Measurements from ENCODE around the gene NRXN2. TPM values are rescaled to one million over a fixed set of nuclear protein-coding genes. Genes with fewer than 3 reads are reported as not detected.
"Not testable (repeated sequence)": the region's sequence is repeated elsewhere in the genome, so short reads cannot be mapped to it uniquely, and the experiment has no call there.

Gene NRXN2
- polyA plus RNA-seq, 2 donors: 0.24 to 0.44 TPM

DNA sequence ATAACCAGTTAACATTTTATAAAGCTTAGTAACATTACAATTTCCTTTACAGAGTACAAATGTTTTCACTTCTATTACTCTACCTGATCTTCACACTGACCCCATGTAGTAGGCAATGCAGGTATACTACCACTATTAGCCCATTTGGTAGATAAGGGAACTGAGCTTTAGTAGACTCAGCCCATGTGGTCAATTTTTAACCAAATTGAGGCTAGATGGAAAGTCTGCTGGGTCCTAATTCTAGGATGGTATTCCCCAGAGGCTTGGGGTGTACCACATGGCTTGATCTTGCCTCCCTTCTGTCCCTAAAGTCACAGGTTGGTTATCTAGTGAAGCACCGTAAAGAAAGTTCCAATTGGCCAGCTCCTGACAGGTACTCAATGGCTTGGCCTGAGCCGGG is 48.2 kb downstream of the NRXN2 start:
- Histone ChIP-seq H3K4me1 (ENCODE audit: control insufficient read depth in 2 of 2, insufficient read depth in 2 of 2, low read length in 1 of 2) (peaks cover 0 to 7% of the 10 kb centered on the region in 2 donors), H3K36me3 (ENCODE audit: control insufficient read depth in 2 of 2, insufficient read depth in 2 of 2, low read length in 1 of 2) (no peaks in the 10 kb centered on the region), H3K9me3 (ENCODE audit: control insufficient read depth in 2 of 2, insufficient read depth in 1 of 2, low read depth in 1 of 2, low read length in 1 of 2) (no peaks in the 10 kb centered on the region), H3K27ac (ENCODE audit: low read depth in 2 of 2, low read length in 1 of 2) (no peak overlapping the region), H3K27me3 (ENCODE audit: control insufficient read depth in 1 of 2, insufficient read depth in 2 of 2, low read length in 2 of 2) (no peaks in the 10 kb centered on the region), H3K4me3 (ENCODE audit: low read depth in 1 of 2, low read length in 2 of 2) (no peak overlapping the region)
- WGBS, 2 donors: 83 to 88% methylated on average over 2 of the region's 2 CpGs

DNA sequence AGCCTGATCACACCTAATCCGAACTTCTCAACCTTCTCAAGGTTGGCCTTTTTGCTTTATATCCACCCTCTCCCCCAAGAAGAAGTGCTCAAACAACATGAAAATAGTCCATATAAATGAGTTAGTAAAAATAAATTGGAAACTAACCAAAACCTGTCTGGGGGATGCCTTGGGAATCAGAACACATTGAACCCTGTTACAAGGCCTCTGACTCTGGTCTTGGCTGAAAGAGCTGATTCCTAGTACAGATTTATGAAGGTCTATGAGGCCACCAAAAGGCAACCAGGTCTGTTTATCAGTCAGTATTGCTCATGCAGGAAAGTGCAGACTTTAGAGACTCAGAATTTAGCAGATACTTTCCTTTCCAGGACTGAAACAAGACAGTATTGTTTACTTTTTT is 49.7 kb downstream of the NRXN2 start:
- Histone ChIP-seq H3K9me3 (ENCODE audit: control insufficient read depth in 2 of 2, insufficient read depth in 1 of 2, low read depth in 1 of 2, low read length in 1 of 2) (no peaks in the 10 kb centered on the region), H3K27ac (ENCODE audit: low read depth in 2 of 2, low read length in 1 of 2) (no peak overlapping the region), H3K4me1 (ENCODE audit: control insufficient read depth in 2 of 2, insufficient read depth in 2 of 2, low read length in 1 of 2) (peaks cover 0 to 7% of the 10 kb centered on the region in 2 donors), H3K27me3 (ENCODE audit: control insufficient read depth in 1 of 2, insufficient read depth in 2 of 2, low read length in 2 of 2) (no peaks in the 10 kb centered on the region), H3K36me3 (ENCODE audit: control insufficient read depth in 2 of 2, insufficient read depth in 2 of 2, low read length in 1 of 2) (no peaks in the 10 kb centered on the region), H3K4me3 (ENCODE audit: low read depth in 1 of 2, low read length in 2 of 2) (no peak overlapping the region)
- 71 to 72% methylated on average over 1 of the region's 1 CpG for WGBS, 2 donors

DNA sequence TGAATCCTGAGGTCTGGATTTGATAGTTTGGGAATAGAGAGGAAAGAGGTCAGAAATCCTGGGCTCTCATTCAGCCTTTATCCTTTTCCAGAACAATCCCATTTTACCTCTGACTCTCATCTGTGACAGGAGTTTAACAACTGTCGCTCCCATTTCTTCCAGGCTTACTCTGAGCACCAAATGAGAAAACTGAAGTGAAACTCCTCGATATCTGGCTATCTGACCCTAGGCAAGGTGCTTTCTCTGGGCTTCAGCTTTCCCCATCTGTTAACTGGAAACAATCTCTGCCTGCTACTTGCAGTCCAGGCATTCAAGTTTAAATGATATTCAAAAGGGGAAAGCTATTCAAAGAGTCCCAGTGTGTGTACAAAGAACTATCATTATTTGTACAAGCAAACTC is 50.1 kb downstream of the NRXN2 start:
- H3K27me3 ChIP-seq (ENCODE audit: control insufficient read depth in 1 of 2, insufficient read depth in 2 of 2, low read length in 2 of 2): no peaks in the 10 kb centered on the region
- 72 to 84% methylated on average over 2 of the region's 2 CpGs for WGBS, 2 donors
- H3K27ac ChIP-seq (ENCODE audit: low read depth in 2 of 2, low read length in 1 of 2): no peak overlapping the region
- no peak overlapping the region for H3K4me3 ChIP-seq (ENCODE audit: low read depth in 1 of 2, low read length in 2 of 2)
- peaks cover 0 to 7% of the 10 kb centered on the region in 2 donors for H3K4me1 ChIP-seq (ENCODE audit: control insufficient read depth in 2 of 2, insufficient read depth in 2 of 2, low read length in 1 of 2)
- H3K9me3 ChIP-seq (ENCODE audit: control insufficient read depth in 2 of 2, insufficient read depth in 1 of 2, low read depth in 1 of 2, low read length in 1 of 2): no peaks in the 10 kb centered on the region
- H3K36me3 ChIP-seq (ENCODE audit: control insufficient read depth in 2 of 2, insufficient read depth in 2 of 2, low read length in 1 of 2): no peaks in the 10 kb centered on the region

DNA sequence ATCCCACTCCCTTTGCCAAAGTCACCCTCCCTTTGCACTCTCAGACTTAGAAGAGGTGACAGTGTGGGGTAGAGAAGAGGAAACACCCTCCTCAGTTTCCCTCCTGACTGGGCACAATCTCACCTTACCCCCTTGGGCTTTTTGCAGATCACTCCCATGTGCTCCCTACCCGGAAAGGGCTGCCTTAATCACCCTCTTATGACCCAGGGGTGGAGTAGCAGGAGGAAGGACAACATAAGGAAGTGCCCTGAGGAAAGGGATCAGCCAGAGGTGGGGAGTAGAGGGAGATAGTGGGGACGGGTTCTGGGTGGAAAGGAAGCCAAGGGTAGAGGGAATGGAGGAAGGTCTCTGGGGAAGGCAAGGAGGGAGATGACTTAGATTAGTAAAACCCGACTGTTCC is 52.0 kb downstream of the NRXN2 start:
- no peaks in the 10 kb centered on the region for H3K36me3 ChIP-seq (ENCODE audit: control insufficient read depth in 2 of 2, insufficient read depth in 2 of 2, low read length in 1 of 2)

DNA sequence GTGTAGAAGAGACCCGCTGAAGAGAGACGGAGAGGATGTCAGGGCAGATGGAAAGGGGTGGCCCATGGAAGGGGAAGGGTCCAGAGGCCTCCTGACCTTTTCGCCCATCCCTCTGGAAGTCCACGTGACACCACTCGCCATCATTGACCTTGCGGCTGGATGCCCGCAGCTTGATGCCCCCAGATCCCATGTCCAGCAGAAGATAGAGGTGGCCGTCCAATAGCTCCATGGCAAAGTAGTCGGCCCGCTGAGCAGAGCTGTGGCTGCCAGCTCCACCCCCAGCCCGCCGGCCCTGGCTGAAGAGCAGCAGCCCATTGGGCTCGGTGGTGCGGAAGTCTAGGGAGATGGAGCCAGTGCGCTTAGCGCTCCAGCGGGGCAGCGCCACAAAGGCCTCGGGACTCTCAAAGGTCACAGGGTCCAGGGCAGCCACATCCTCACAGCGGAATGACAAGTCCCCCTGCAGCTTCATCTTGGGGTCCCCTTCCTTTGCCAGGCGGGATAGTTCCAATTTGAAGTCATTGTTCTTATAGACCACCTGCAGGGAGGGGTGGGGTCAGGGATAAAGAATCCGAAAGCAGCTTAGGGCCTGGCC is 55.7 kb downstream of the NRXN2 start:
- no peaks in the 10 kb centered on the region for H3K27me3 ChIP-seq (ENCODE audit: control insufficient read depth in 1 of 2, insufficient read depth in 2 of 2, low read length in 2 of 2)
- no peaks in the 10 kb centered on the region for H3K36me3 ChIP-seq (ENCODE audit: control insufficient read depth in 2 of 2, insufficient read depth in 2 of 2, low read length in 1 of 2)
- H3K4me3 ChIP-seq (ENCODE audit: low read depth in 1 of 2, low read length in 2 of 2): no peak overlapping the region
- H3K9me3 ChIP-seq (ENCODE audit: control insufficient read depth in 2 of 2, insufficient read depth in 1 of 2, low read depth in 1 of 2, low read length in 1 of 2): no peaks in the 10 kb centered on the region
- H3K4me1 ChIP-seq (ENCODE audit: control insufficient read depth in 2 of 2, insufficient read depth in 2 of 2, low read length in 1 of 2): peaks cover 0 to 2% of the 10 kb centered on the region in 2 donors
- H3K27ac ChIP-seq (ENCODE audit: low read depth in 2 of 2, low read length in 1 of 2): no peak overlapping the region
- WGBS, 2 donors: 91% methylated on average over 22 of the region's 22 CpGs

More for the DNA sequence above, 52.0 kb downstream of the NRXN2 start:
- H3K4me1 ChIP-seq (ENCODE audit: control insufficient read depth in 2 of 2, insufficient read depth in 2 of 2, low read length in 1 of 2): peaks cover 0 to 6% of the 10 kb centered on the region in 2 donors
- no peaks in the 10 kb centered on the region for H3K27me3 ChIP-seq (ENCODE audit: control insufficient read depth in 1 of 2, insufficient read depth in 2 of 2, low read length in 2 of 2)
- no peaks in the 10 kb centered on the region for H3K9me3 ChIP-seq (ENCODE audit: control insufficient read depth in 2 of 2, insufficient read depth in 1 of 2, low read depth in 1 of 2, low read length in 1 of 2)
- WGBS, 2 donors: 32 to 33% methylated on average over 3 of the region's 3 CpGs
- H3K4me3 ChIP-seq (ENCODE audit: low read depth in 1 of 2, low read length in 2 of 2): no peak overlapping the region
- no peak overlapping the region for H3K27ac ChIP-seq (ENCODE audit: low read depth in 2 of 2, low read length in 1 of 2)

DNA sequence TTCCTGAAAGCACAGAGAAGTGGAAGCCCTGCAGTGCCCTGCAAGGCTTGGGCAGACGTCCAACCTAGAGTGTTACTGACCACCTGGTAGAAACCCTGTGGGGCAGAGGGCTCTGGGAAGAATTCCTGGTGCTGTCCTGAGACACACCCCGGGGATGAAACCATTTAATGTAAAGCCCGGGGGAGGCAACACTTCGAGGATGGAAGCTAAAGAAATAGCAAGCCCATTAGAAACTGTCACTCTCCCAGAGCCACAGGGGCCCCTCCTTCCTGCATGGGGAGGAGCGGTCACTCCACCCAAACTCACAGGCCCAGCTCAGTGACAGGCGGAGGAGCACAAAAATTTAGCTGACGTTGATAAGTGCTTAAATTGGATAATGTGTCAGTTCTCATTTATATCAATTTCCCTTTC is 57.6 kb downstream of the NRXN2 start:
- H3K4me1 ChIP-seq (ENCODE audit: control insufficient read depth in 2 of 2, insufficient read depth in 2 of 2, low read length in 1 of 2): peaks cover 2% of the 10 kb centered on the region in 2 donors
- H3K27ac ChIP-seq (ENCODE audit: low read depth in 2 of 2, low read length in 1 of 2): no peak overlapping the region
- no peaks in the 10 kb centered on the region for H3K36me3 ChIP-seq (ENCODE audit: control insufficient read depth in 2 of 2, insufficient read depth in 2 of 2, low read length in 1 of 2)
- H3K4me3 ChIP-seq (ENCODE audit: low read depth in 1 of 2, low read length in 2 of 2): no peak overlapping the region
- H3K27me3 ChIP-seq (ENCODE audit: control insufficient read depth in 1 of 2, insufficient read depth in 2 of 2, low read length in 2 of 2): no peaks in the 10 kb centered on the region
- WGBS, 2 donors: 46% methylated on average over 7 of the region's 7 CpGs
- no peaks in the 10 kb centered on the region for H3K9me3 ChIP-seq (ENCODE audit: control insufficient read depth in 2 of 2, insufficient read depth in 1 of 2, low read depth in 1 of 2, low read length in 1 of 2)

DNA sequence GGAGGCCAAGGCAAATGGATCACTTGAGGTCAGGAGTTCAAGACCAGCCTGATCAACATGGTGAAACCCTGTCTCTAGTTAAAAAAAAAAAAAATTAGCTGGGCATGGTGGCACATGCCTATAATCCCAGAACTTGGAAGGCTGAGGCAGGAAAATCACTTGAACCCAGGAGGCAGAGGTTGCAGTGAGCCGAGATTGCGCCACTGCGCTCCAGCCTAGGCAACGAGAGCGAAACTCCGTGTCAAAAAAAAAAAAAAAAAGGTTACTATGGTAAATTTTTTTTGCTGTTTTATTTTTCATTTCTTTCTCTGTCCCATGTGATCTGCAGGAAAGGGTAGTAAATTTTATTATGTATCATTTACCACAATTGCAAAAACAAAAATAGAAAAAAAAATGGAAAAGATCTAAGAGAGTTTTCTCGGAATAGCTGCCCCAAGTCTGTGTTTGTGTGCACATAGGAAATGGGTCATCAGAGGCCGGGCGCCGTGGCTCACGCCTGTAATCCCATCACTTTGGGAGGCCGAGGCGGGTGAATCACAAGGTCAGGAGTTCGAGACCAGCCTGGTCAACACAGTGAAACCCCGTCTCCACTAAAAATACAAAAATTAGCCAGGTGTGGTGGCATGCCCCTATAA is 58.6 kb downstream of the NRXN2 start:
- not testable (repeated sequence) for H3K36me3 ChIP-seq (ENCODE audit: control insufficient read depth in 2 of 2, insufficient read depth in 2 of 2, low read length in 1 of 2); H3K4me1 ChIP-seq (ENCODE audit: control insufficient read depth in 2 of 2, insufficient read depth in 2 of 2, low read length in 1 of 2); H3K4me3 ChIP-seq (ENCODE audit: low read depth in 1 of 2, low read length in 2 of 2); H3K27me3 ChIP-seq (ENCODE audit: control insufficient read depth in 1 of 2, insufficient read depth in 2 of 2, low read length in 2 of 2); H3K27ac ChIP-seq (ENCODE audit: low read depth in 2 of 2, low read length in 1 of 2); H3K9me3 ChIP-seq (ENCODE audit: control insufficient read depth in 2 of 2, insufficient read depth in 1 of 2, low read depth in 1 of 2, low read length in 1 of 2)
- WGBS, 2 donors: 79 to 82% methylated on average over 15 of the region's 15 CpGs

DNA sequence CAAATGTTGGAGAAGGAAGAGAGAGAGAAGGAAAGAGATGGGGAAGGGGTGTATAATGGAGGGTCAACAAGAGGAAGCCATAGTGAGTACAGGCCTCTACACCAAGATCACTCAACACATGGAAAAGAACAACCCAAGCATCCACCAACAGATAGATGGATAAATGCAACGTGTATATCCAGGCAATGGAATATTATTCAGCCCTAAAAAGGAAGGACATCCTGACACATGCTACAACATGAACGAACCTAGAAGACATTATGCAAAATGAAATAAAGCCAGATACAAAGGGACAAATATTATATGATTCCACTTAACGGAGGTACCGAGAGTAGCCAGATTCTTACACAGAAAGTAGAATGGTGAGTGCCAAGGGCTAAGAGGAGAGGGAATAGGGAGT is 59.3 kb downstream of the NRXN2 start:
- Histone ChIP-seq H3K4me1 (ENCODE audit: control insufficient read depth in 2 of 2, insufficient read depth in 2 of 2, low read length in 1 of 2) (peaks cover 2 to 4% of the 10 kb centered on the region in 2 donors), H3K36me3 (ENCODE audit: control insufficient read depth in 2 of 2, insufficient read depth in 2 of 2, low read length in 1 of 2) (no peaks in the 10 kb centered on the region), H3K9me3 (ENCODE audit: control insufficient read depth in 2 of 2, insufficient read depth in 1 of 2, low read depth in 1 of 2, low read length in 1 of 2) (no peaks in the 10 kb centered on the region), H3K27me3 (ENCODE audit: control insufficient read depth in 1 of 2, insufficient read depth in 2 of 2, low read length in 2 of 2) (no peaks in the 10 kb centered on the region), H3K4me3 (ENCODE audit: low read depth in 1 of 2, low read length in 2 of 2) (no peak overlapping the region), H3K27ac (ENCODE audit: low read depth in 2 of 2, low read length in 1 of 2) (no peak overlapping the region)
- WGBS, 2 donors: 91 to 92% methylated on average over 4 of the region's 4 CpGs

DNA sequence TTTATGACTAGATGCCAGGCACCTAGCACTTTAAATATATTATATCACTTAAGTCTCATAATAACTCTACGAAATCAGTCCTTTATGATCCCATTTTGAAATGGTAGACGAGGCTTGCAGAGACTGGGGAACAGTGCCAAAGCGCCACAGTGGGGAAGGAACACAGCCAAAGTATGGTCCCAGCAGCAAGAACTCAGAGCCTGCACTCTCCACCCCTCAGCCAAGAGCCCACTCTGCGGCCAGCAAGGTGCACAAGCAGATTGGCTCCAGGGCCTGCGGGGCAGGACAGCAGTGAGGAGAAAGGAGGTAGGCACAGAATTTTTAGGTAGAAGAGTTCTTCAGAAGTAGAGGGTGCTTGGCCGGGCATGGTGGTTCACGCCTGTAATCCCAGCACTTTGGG is 61.4 kb downstream of the NRXN2 start:
- no peaks in the 10 kb centered on the region for H3K36me3 ChIP-seq (ENCODE audit: control insufficient read depth in 2 of 2, insufficient read depth in 2 of 2, low read length in 1 of 2)
- H3K9me3 ChIP-seq (ENCODE audit: control insufficient read depth in 2 of 2, insufficient read depth in 1 of 2, low read depth in 1 of 2, low read length in 1 of 2): no peaks in the 10 kb centered on the region
- peaks cover 2 to 4% of the 10 kb centered on the region in 2 donors for H3K4me1 ChIP-seq (ENCODE audit: control insufficient read depth in 2 of 2, insufficient read depth in 2 of 2, low read length in 1 of 2)
- 79 to 86% methylated on average over 7 of the region's 7 CpGs for WGBS, 2 donors
- H3K27ac ChIP-seq (ENCODE audit: low read depth in 2 of 2, low read length in 1 of 2): no peak overlapping the region
- H3K4me3 ChIP-seq (ENCODE audit: low read depth in 1 of 2, low read length in 2 of 2): no peak overlapping the region
- no peaks in the 10 kb centered on the region for H3K27me3 ChIP-seq (ENCODE audit: control insufficient read depth in 1 of 2, insufficient read depth in 2 of 2, low read length in 2 of 2)

DNA sequence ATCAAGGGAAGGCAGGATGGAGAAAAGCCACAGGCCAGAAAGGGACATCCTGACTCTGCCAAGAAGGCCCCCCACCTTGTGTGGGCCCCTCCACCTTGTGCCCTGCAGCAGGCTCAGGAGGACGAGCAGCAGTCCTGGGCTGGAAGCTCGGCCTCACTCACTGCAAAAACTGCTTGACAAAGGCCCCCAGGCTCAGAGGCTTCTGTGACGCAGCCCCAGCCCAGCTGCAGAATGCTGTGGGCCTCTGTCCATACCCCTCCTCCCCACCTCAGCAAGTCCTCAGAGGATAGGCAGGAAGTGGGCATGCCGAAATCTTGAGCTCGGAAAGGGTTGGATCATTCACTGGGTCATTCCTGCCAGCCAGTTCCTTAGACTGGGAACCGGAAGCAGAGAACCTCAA is 61.9 kb downstream of the NRXN2 start:
- no peaks in the 10 kb centered on the region for H3K9me3 ChIP-seq (ENCODE audit: control insufficient read depth in 2 of 2, insufficient read depth in 1 of 2, low read depth in 1 of 2, low read length in 1 of 2)
- no peaks in the 10 kb centered on the region for H3K27me3 ChIP-seq (ENCODE audit: control insufficient read depth in 1 of 2, insufficient read depth in 2 of 2, low read length in 2 of 2)
- 63 to 75% methylated on average over 6 of the region's 6 CpGs for WGBS, 2 donors
- no peak overlapping the region for H3K27ac ChIP-seq (ENCODE audit: low read depth in 2 of 2, low read length in 1 of 2)
- H3K4me1 ChIP-seq (ENCODE audit: control insufficient read depth in 2 of 2, insufficient read depth in 2 of 2, low read length in 1 of 2): peaks cover 2 to 4% of the 10 kb centered on the region in 2 donors
- H3K4me3 ChIP-seq (ENCODE audit: low read depth in 1 of 2, low read length in 2 of 2): no peak overlapping the region
- no peaks in the 10 kb centered on the region for H3K36me3 ChIP-seq (ENCODE audit: control insufficient read depth in 2 of 2, insufficient read depth in 2 of 2, low read length in 1 of 2)

Measured in esophagus (tissue), 2 donors.